Stimulated activated CD4-positive, alpha-beta T cell treated with anti-CD3 and anti-CD28 coated beads, Interleukin-15, amount 100 ng/mL, for 24 hours (primary cell): ENCODE results near the gene OR2A14.
A peak's percentile ranks its signal among the peaks of the same experiment; 100 is the strongest.
"Not testable (repeated sequence)": the region's sequence is repeated elsewhere in the genome, so short reads cannot be mapped to it uniquely, and the experiment has no call there.

Experiments used
- DNase-seq: peaks from one replicate; pipeline ENCODE4 v3.0.0-alpha.2; 2020

OR2A14 gene

GRCh38 chr7:144122876-144123275 is at the start of gene OR2A14:
OR2A14 (plus strand) TSS chr7:144123176; CDS start chr7:144129113, 5,937 bp downstream.
- no peak for DNase-seq

GRCh38 chr7:144074374-144074773 is 48.6 kb upstream of the OR2A14 start:
- no peak for DNase-seq

- no peak for DNase-seq
Measured at GRCh38 chr7:144085978-144086377, 37.0 kb upstream of the OR2A14 start, which contains the start of gene OR2A12. OR2A12 (plus strand) TSS chr7:144086278; CDS start chr7:144095108, 8,830 bp downstream.

GRCh38 chr7:144086730-144087129 is 36.2 kb upstream of the OR2A14 start:
- no peak for DNase-seq

GRCh38 chr7:144087230-144087629 is 35.7 kb upstream of the OR2A14 start:
- DNase-seq = no peak

GRCh38 chr7:144090667-144091066 is 32.3 kb upstream of the OR2A14 start:
- no peak for DNase-seq

GRCh38 chr7:144098776-144099175 is 24.2 kb upstream of the OR2A14 start:
- DNase-seq = no peak

- DNase-seq = no peak
Measured at GRCh38 chr7:144100607-144101006, 22.4 kb upstream of the OR2A14 start.

GRCh38 chr7:144102041-144102440 is 20.9 kb upstream of the OR2A14 start:
- no peak for DNase-seq

- DNase-seq = no peak
Measured at GRCh38 chr7:144105211-144105610, 17.8 kb upstream of the OR2A14 start.

- no peak for DNase-seq
Measured at GRCh38 chr7:144109283-144109682, 13.7 kb upstream of the OR2A14 start, which contains the start of gene OR2A2. OR2A2 (plus strand) TSS chr7:144109583; CDS start chr7:144109583, 0 bp downstream.

- DNase-seq = no peak
Measured at GRCh38 chr7:144110272-144110671, 12.7 kb upstream of the OR2A14 start.

GRCh38 chr7:144113651-144114050 is 9.3 kb upstream of the OR2A14 start:
- DNase-seq = no peak

GRCh38 chr7:144118341-144118740 is 4.6 kb upstream of the OR2A14 start:
- DNase-seq = no peak

- peak; percentile 95 for DNase-seq
Measured at GRCh38 chr7:144127714-144128334, 4.8 kb downstream of the OR2A14 start.

- DNase-seq = not testable (repeated sequence)
Measured at GRCh38 chr7:144129601-144130000, 6.6 kb downstream of the OR2A14 start.

- DNase-seq = no peak
Measured at GRCh38 chr7:144130730-144131129, 7.8 kb downstream of the OR2A14 start.

GRCh38 chr7:144132262-144132661 is 9.3 kb downstream of the OR2A14 start:
- DNase-seq = no peak

- DNase-seq = no peak
Measured at GRCh38 chr7:144133307-144133706, 10.3 kb downstream of the OR2A14 start.

GRCh38 chr7:144134116-144134515 is 11.1 kb downstream of the OR2A14 start:
- DNase-seq = no peak

- DNase-seq = no peak
Measured at GRCh38 chr7:144137501-144137900, 14.5 kb downstream of the OR2A14 start.

GRCh38 chr7:144142187-144142586 is 19.2 kb downstream of the OR2A14 start:
- no peak for DNase-seq

GRCh38 chr7:144144426-144144825 is 21.4 kb downstream of the OR2A14 start:
- DNase-seq = no peak

- no peak for DNase-seq
Measured at GRCh38 chr7:144148224-144148827, 25.4 kb downstream of the OR2A14 start.

GRCh38 chr7:144158861-144159260 is 35.9 kb downstream of the OR2A14 start:
- no peak for DNase-seq
